Naive thymus-derived CD4-positive, alpha-beta T cell (primary cell): ENCODE measurements around the gene KLHL8. TPM values are rescaled to one million over a fixed set of nuclear protein-coding genes. Genes with fewer than 3 reads are reported as not detected.

ENCODE experiments used
- ATAC-seq: fragments of 150-1000 bp; cut with Tn5 transposase; 2 replicates; pipeline ENCODE4 v1.10.0; 2021; ENCODE audit warnings: mild to moderate bottlenecking, moderate library complexity
- CTCF ChIA-PET: fragments of 350-600 bp; sonication (Branson Sonifier 250); formaldehyde crosslinking; loops from one replicate; lab custom pipeline; 2021; ENCODE audit warnings: antibody characterized with exemption; lab: Charles Lee
- POLR2A ChIA-PET: fragments of 350-600 bp; sonication (Branson Sonifier 250); formaldehyde crosslinking; loops from one replicate; lab custom pipeline; 2021; ENCODE audit warnings: antibody characterized with exemption, inconsistent platforms; lab: Charles Lee
- DNase-seq, 9 donors: peaks; one replicate each; pipeline versions ENCODE4 v3.0.0 to v3.0.0-alpha.2; 2020 to 2022; ENCODE audit warnings: mixed read lengths in 1 of 9
- H3K27ac ChIP-seq: one replicate; pipeline ENCODE4 v1.7.0; 2013; ENCODE audit warnings: mild to moderate bottlenecking, low read depth, low read length, moderate library complexity
- H3K27me3 ChIP-seq, 2 donors: one replicate each; pipeline ENCODE4 v1.7.0; 2013; ENCODE audit warnings: low read length in 2 of 2, mild to moderate bottlenecking in 2 of 2, moderate library complexity in 2 of 2; ENCODE audit not compliant: control insufficient read depth in 2 of 2, insufficient read depth in 2 of 2
- H3K36me3 ChIP-seq, 3 experiments: 1 replicate in 2 of 3; 2 replicates in 1 of 3; pipeline ENCODE4 v1.7.0; 2013; ENCODE audit warnings: low read length in 3 of 3, mild to moderate bottlenecking in 3 of 3, moderate library complexity in 1 of 3; ENCODE audit not compliant: insufficient read depth in 3 of 3, control insufficient read depth in 2 of 3
- H3K4me1 ChIP-seq, 2 donors: one replicate each; pipeline ENCODE4 v1.7.0; 2013; ENCODE audit warnings: low read length in 2 of 2, mild to moderate bottlenecking in 2 of 2, moderate library complexity in 1 of 2; ENCODE audit not compliant: control insufficient read depth in 2 of 2, insufficient read depth in 2 of 2
- H3K4me3 ChIP-seq: 2 replicates; pipeline ENCODE4 v1.7.0; 2013; ENCODE audit warnings: mild to moderate bottlenecking, low read length
- H3K9me3 ChIP-seq, 3 experiments: 1 replicate in 2 of 3; 2 replicates in 1 of 3; pipeline ENCODE4 v1.7.0; 2013; ENCODE audit warnings: low read length in 3 of 3; ENCODE audit not compliant: control insufficient read depth in 2 of 3
- H3K27ac Mint-ChIP-seq, 9 donors: one replicate each; pipeline ENCODE4 v1.8.0; 2020 to 2022; ENCODE audit warnings: mixed read lengths in 9 of 9, mild to moderate bottlenecking in 8 of 9, moderate library complexity in 5 of 9, inconsistent platforms in 2 of 9
- H3K27me3 Mint-ChIP-seq, 5 donors: one replicate each; pipeline ENCODE4 v1.8.0; 2021 to 2022; ENCODE audit warnings: mixed read lengths in 5 of 5, mild to moderate bottlenecking in 1 of 5
- H3K36me3 Mint-ChIP-seq, 5 donors: one replicate each; pipeline ENCODE4 v1.8.0; 2020 to 2022; ENCODE audit warnings: mixed read lengths in 5 of 5, mild to moderate bottlenecking in 3 of 5, inconsistent platforms in 1 of 5
- H3K4me1 Mint-ChIP-seq, 7 donors: one replicate each; pipeline ENCODE4 v1.8.0; 2020 to 2022; ENCODE audit warnings: mixed read lengths in 7 of 7, mild to moderate bottlenecking in 3 of 7, inconsistent platforms in 1 of 7
- H3K4me3 Mint-ChIP-seq, 10 donors: one replicate each; pipeline ENCODE4 v1.8.0; 2020 to 2022; ENCODE audit warnings: mild to moderate bottlenecking in 10 of 10, mixed read lengths in 10 of 10, moderate library complexity in 6 of 10, inconsistent platforms in 2 of 10
- H3K9me3 Mint-ChIP-seq, 11 donors: one replicate each; pipeline ENCODE4 v1.8.0; 2020 to 2022; ENCODE audit warnings: mixed read lengths in 11 of 11, mild to moderate bottlenecking in 4 of 11, inconsistent platforms in 1 of 11, moderate library complexity in 1 of 11
- intact Hi-C, 2 donors: fragments of 100-400 bp; cut with micrococcal nuclease; formaldehyde crosslinking; loops; one replicate each; pipeline ENCODE4 v1.15.1; 2023
- polyA plus RNA-seq, 2 donors: library from polyadenylated mRNA; unstranded; fragments of 300-500 nt; fragmentation: Illumina TruSeq; gene quantifications; one replicate each; pipeline ENCODE4 v1.2.3, GENCODE V29; 2021
- total RNA-seq, 6 experiments: library from RNA in 5 of 6; stranded (reverse) in 5 of 6; gene quantifications; 1 replicate in 5 of 6; 2 replicates in 1 of 6; pipeline ENCODE4 v1.2.3 and lab custom pipeline; 2021 to 2026

KLHL8 gene
- total and polyA plus RNA-seq, 7 experiments from 2014 or later = 9.7 to 15.7 (median 11.5) TPM

GRCh38 chr4:87243426-87244053 lies 23.1 kb upstream of the KLHL8 start:
- Mint-ChIP-seq H3K4me1 (no peaks in the 10 kb centered on the region), H3K9me3 (peaks cover 11 to 36% (median 21%) of the 10 kb centered on the region in 11 donors), H3K36me3 (peaks cover 6 to 16% (median 9%) of the 10 kb centered on the region in 5 donors), H3K27me3 (peaks cover 0 to 20% (median 8%) of the 10 kb centered on the region in 5 donors), H3K4me3 (no peak overlapping the region), H3K27ac (no peak overlapping the region)
- ChIA-PET POLR2A (no interaction called here), CTCF (no interaction called here)
- intact Hi-C loops = no loop called here
- Histone ChIP-seq H3K27ac (no peak overlapping the region), H3K27me3 (no peaks in the 10 kb centered on the region), H3K4me3 (no peak overlapping the region), H3K9me3 (peaks cover 0 to 11% (median 0%) of the 10 kb centered on the region in 3 experiments), H3K36me3 (no peaks in the 10 kb centered on the region), H3K4me1 (no peaks in the 10 kb centered on the region)
- no peak for ATAC-seq
- DNase-seq = peak in 1 of 9 donors; percentile 4

GRCh38 chr4:87241336-87241735 lies 20.9 kb upstream of the KLHL8 start:
- intact Hi-C loops = no loop called here
- POLR2A ChIA-PET = no interaction called here
- CTCF ChIA-PET = interaction anchor here (0.6 to 1.0 kb wide), 3 partner anchors 90 to 123 kb away, joined by 3 to 4 read pairs (median 4); no protein-coding TSS in a partner anchor

DNA sequence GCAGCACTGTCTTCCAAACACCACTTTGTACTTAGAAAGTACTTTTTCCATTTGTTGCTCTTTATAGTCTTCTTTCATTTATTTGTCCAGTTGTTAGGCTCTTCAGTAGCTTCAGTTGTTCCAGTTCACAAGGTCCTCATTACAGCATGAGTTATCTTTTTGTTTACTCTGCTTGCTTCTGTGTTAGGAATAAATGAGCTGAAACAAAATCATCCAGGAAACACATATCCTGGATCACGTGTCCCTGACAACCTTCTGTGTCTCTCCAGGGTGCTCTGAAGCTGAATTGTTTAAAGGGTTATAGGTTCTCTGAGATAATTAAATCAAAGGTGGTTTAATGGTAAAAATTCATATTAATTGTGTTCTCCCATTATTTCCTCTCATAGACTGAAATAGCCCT lies 19.9 kb upstream of the KLHL8 start:
- Histone ChIP-seq H3K4me3 (no peak overlapping the region), H3K9me3 (peaks cover 0 to 11% (median 0%) of the 10 kb centered on the region in 3 experiments), H3K27me3 (no peaks in the 10 kb centered on the region), H3K4me1 (peaks cover 0 to 4% of the 10 kb centered on the region in 2 donors), H3K27ac (no peak overlapping the region), H3K36me3 (no peaks in the 10 kb centered on the region)
- intact Hi-C loops = no loop called here
- Mint-ChIP-seq H3K27me3 (peaks cover 0 to 20% (median 8%) of the 10 kb centered on the region in 5 donors), H3K4me3 (no peak overlapping the region), H3K4me1 (peaks cover 0 to 5% (median 0%) of the 10 kb centered on the region in 7 donors), H3K27ac (no peak overlapping the region), H3K36me3 (peaks cover 6 to 16% (median 9%) of the 10 kb centered on the region in 5 donors), H3K9me3 (peaks cover 8 to 36% (median 20%) of the 10 kb centered on the region in 11 donors)
- CTCF ChIA-PET = interaction anchor here (0.9 to 1.0 kb wide), 2 partner anchors 89 to 90 kb away, joined by 3 to 4 read pairs; no protein-coding TSS in a partner anchor
- DNase-seq (no peak), ATAC-seq (no peak)
- POLR2A ChIA-PET = no interaction called here

More at GRCh38 chr4:87241336-87241735, 20.9 kb upstream of the KLHL8 start:
- H3K4me3 ChIP-seq = no peak overlapping the region
- H3K36me3 Mint-ChIP-seq = peaks cover 6 to 16% (median 9%) of the 10 kb centered on the region in 5 donors
- H3K9me3 Mint-ChIP-seq = peaks cover 8 to 36% (median 20%) of the 10 kb centered on the region in 11 donors
- peaks cover 0 to under 1% of the 10 kb centered on the region in 2 donors for H3K4me1 ChIP-seq
- ATAC-seq = no peak
- DNase-seq = no peak
- no peak overlapping the region for H3K27ac ChIP-seq
- no peaks in the 10 kb centered on the region for H3K4me1 Mint-ChIP-seq
- no peaks in the 10 kb centered on the region for H3K27me3 ChIP-seq
- H3K9me3 ChIP-seq = peaks cover 0 to 11% (median 0%) of the 10 kb centered on the region in 3 experiments
- H3K27ac Mint-ChIP-seq = no peak overlapping the region
- no peak overlapping the region for H3K4me3 Mint-ChIP-seq
- no peaks in the 10 kb centered on the region for H3K36me3 ChIP-seq
- peaks cover 0 to 20% (median 8%) of the 10 kb centered on the region in 5 donors for H3K27me3 Mint-ChIP-seq

- no peaks in the 10 kb centered on the region for H3K36me3 ChIP-seq
- no peak overlapping the region for H3K27ac ChIP-seq
- Mint-ChIP-seq H3K9me3 (peaks cover 8 to 35% (median 20%) of the 10 kb centered on the region in 11 donors), H3K36me3 (peaks cover 6 to 15% (median 9%) of the 10 kb centered on the region in 5 donors), H3K4me1 (peaks cover 0 to 6% (median 0%) of the 10 kb centered on the region in 7 donors), H3K27ac (no peak overlapping the region), H3K4me3 (no peak overlapping the region), H3K27me3 (peaks cover 0 to 20% (median 8%) of the 10 kb centered on the region in 5 donors)
- H3K4me3 ChIP-seq = no peak overlapping the region
- ATAC-seq (no peak), DNase-seq (no peak)
- H3K4me1 ChIP-seq = peaks cover 0 to 4% of the 10 kb centered on the region in 2 donors
- no peaks in the 10 kb centered on the region for H3K27me3 ChIP-seq
- peaks cover 0 to 11% (median 0%) of the 10 kb centered on the region in 3 experiments for H3K9me3 ChIP-seq
- POLR2A ChIA-PET = no interaction called here
- intact Hi-C loops = loop anchor here (5.0 to 10.0 kb wide), 4 partner anchors 225 to 738 kb away; partner anchors contain the start of gene AFF1 (in 1 of the 2)
- CTCF ChIA-PET = no interaction called here
These were observed 19.4 kb upstream of the KLHL8 start for GRCh38 chr4:87239821-87240220.

DNA sequence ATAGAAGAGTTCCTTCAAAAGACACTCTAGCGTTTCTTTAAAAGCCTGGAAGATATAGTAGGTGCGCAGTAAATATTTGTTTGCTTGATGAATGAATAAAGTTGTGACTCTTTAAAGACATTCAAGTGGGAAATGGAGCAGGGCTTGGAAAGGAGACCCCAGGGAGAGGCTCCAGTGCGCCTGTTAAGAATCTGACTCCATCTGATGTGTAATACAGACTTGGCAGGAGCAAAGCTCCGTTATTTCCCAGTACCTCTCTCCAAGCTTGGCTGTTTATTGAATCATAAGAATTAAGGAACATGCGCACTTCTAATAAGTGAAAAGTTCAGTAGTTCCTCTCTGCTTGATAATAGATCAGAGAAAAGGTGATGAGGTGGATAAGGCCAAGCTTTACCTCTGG lies 18.8 kb upstream of the KLHL8 start:
- no peak overlapping the region for H3K27ac ChIP-seq
- Mint-ChIP-seq H3K4me3 (no peak overlapping the region), H3K27me3 (peaks cover 0 to 20% (median 8%) of the 10 kb centered on the region in 5 donors), H3K36me3 (peaks cover 6 to 13% (median 8%) of the 10 kb centered on the region in 5 donors), H3K4me1 (peaks cover 0 to 6% (median 0%) of the 10 kb centered on the region in 7 donors), H3K9me3 (peaks cover 8 to 29% (median 19%) of the 10 kb centered on the region in 11 donors), H3K27ac (no peak overlapping the region)
- no peaks in the 10 kb centered on the region for H3K36me3 ChIP-seq
- ChIA-PET CTCF (interaction anchor here (0.6 kb wide), 1 partner anchor 217 kb away, joined by 3 read pairs; no protein-coding TSS in a partner anchor), POLR2A (no interaction called here)
- no peak for ATAC-seq
- intact Hi-C loops = loop anchor here (5.0 to 10.0 kb wide), 4 partner anchors 226 to 737 kb away; partner anchors contain the start of gene AFF1 (in 1 of the 2)
- H3K4me3 ChIP-seq = no peak overlapping the region
- H3K9me3 ChIP-seq = peaks cover 0 to 11% (median 0%) of the 10 kb centered on the region in 3 experiments
- no peak for DNase-seq
- H3K27me3 ChIP-seq = no peaks in the 10 kb centered on the region
- H3K4me1 ChIP-seq = peaks cover 0 to 4% of the 10 kb centered on the region in 2 donors

DNA sequence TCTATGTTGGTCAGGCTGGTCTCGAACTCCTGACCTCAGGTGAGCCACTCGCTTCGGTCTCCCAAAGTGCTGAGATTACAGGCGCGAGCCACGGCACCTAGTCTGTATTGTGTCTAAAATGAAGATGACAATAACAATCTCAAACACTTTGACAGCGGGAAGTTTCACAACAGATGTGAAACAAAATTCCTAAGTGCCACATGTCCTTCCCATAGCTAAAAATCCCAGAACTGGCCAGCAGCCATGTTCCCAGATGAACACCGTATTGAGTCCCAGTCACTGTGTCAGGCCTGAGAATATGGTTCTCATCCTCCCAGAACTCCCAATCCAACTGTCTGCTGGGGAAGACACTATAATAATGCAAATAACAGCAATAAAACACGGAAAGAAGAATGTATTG lies 16.4 kb upstream of the KLHL8 start:
- DNase-seq = no peak
- H3K27me3 Mint-ChIP-seq = peaks cover 0 to 20% (median 8%) of the 10 kb centered on the region in 5 donors
- ChIA-PET CTCF (interaction anchor here (0.9 to 3.9 kb wide), 3 partner anchors 85 to 314 kb away, joined by 3 to 46 read pairs (median 4); no protein-coding TSS in a partner anchor), POLR2A (no interaction called here)
- H3K4me1 Mint-ChIP-seq = peaks cover 0 to 6% (median 0%) of the 10 kb centered on the region in 7 donors
- H3K9me3 ChIP-seq = no peaks in the 10 kb centered on the region
- no peak overlapping the region for H3K27ac Mint-ChIP-seq
- peaks cover 0 to 5% (median under 1%) of the 10 kb centered on the region in 11 donors for H3K9me3 Mint-ChIP-seq
- H3K4me3 Mint-ChIP-seq = peak overlapping the region in 1 of 10 donors; percentile 67
- H3K36me3 ChIP-seq = no peaks in the 10 kb centered on the region
- H3K27me3 ChIP-seq = no peaks in the 10 kb centered on the region
- H3K27ac ChIP-seq = no peak overlapping the region
- no peaks in the 10 kb centered on the region for H3K36me3 Mint-ChIP-seq
- no peak overlapping the region for H3K4me3 ChIP-seq
- H3K4me1 ChIP-seq = peaks cover 0 to 4% of the 10 kb centered on the region in 2 donors
- intact Hi-C loops = loop anchor here (1.0 to 10.0 kb wide), 5 partner anchors 228 to 735 kb away; partner anchors contain the start of gene AFF1 (in 1 of the 2)
- no peak for ATAC-seq
